HepG2 (cell line): ENCODE measurements around the gene PCDHGB3. TPM values are rescaled to one million over a fixed set of nuclear protein-coding genes. Genes with fewer than 3 reads are reported as not detected.
A peak's percentile ranks its signal among the peaks of the same experiment; 100 is the strongest.

Experiments used
- CTCF ChIP-seq: sonication (generic); formaldehyde crosslinking; IDR thresholded peaks from 2 replicates; pipeline ENCODE4 v1.5.0; 2020; ENCODE audit warnings: mild to moderate bottlenecking, missing genetic modification reagents, moderate library complexity
- DNMT3B ChIP-seq: conservative IDR thresholded peaks from 2 replicates; pipeline ENCODE4 v1.6.1; 2016; ENCODE audit warnings: missing biosample characterization, control low read depth
- HNF4A ChIP-seq: sonication (generic); formaldehyde crosslinking; IDR thresholded peaks from 2 replicates; pipeline ENCODE4 v1.4.0; 2020; ENCODE audit warnings: missing genetic modification reagents
- ONECUT2 ChIP-seq: sonication (generic); formaldehyde crosslinking; IDR thresholded peaks from 2 replicates; pipeline ENCODE4 v1.4.0; 2020; ENCODE audit warnings: missing genetic modification reagents
- SRF ChIP-seq: IDR thresholded peaks from 2 replicates; pipeline ENCODE4 v1.6.1; 2011; ENCODE audit warnings: mild to moderate bottlenecking, low read depth, low read length, moderate library complexity
- SYNCRIP ChIP-seq: fragments of 200-400 bp; formaldehyde crosslinking; IDR thresholded peaks from 2 replicates; pipeline ENCODE4 v1.6.1; 2018; ENCODE audit warnings: mild to moderate bottlenecking, low read depth, low read length; ENCODE audit not compliant: insufficient read depth
- ZBTB20 ChIP-seq: sonication (generic); formaldehyde crosslinking; IDR thresholded peaks from 2 replicates; pipeline ENCODE4 v1.8.1; 2023; ENCODE audit warnings: missing genetic modification reagents, low read depth, mild to moderate bottlenecking, borderline replicate concordance
- ZFP82 ChIP-seq: sonication (generic); formaldehyde crosslinking; IDR thresholded peaks from 2 replicates; pipeline ENCODE4 v1.5.1; 2020; ENCODE audit warnings: mild to moderate bottlenecking, missing genetic modification reagents, borderline replicate concordance
- ZNF101 ChIP-seq: sonication (generic); formaldehyde crosslinking; IDR thresholded peaks from 2 replicates; pipeline ENCODE4 v1.4.0; 2020; ENCODE audit warnings: mild to moderate bottlenecking, low read depth, missing genetic modification reagents, borderline replicate concordance
- ZNF275 ChIP-seq: sonication (generic); formaldehyde crosslinking; IDR thresholded peaks from 2 replicates; pipeline ENCODE4 v1.8.0; 2022; ENCODE audit warnings: missing genetic modification reagents, mild to moderate bottlenecking, inconsistent platforms, borderline replicate concordance
- ZNF281 ChIP-seq: sonication (generic); formaldehyde crosslinking; IDR thresholded peaks from 2 replicates; pipeline ENCODE4 v1.4.0; 2020; ENCODE audit warnings: missing genetic modification reagents, borderline replicate concordance
- ZNF317 ChIP-seq: sonication (generic); formaldehyde crosslinking; IDR thresholded peaks from 2 replicates; pipeline ENCODE4 v1.5.0; 2020; ENCODE audit warnings: mild to moderate bottlenecking, missing genetic modification reagents
- ZNF33A ChIP-seq: sonication (generic); formaldehyde crosslinking; IDR thresholded peaks from 2 replicates; pipeline ENCODE4 v1.5.1; 2020; ENCODE audit warnings: missing genetic modification reagents, mild to moderate bottlenecking, moderate library complexity, borderline replicate concordance
- ZNF775 ChIP-seq: sonication (generic); formaldehyde crosslinking; IDR thresholded peaks from 2 replicates; pipeline ENCODE4 v1.4.0; 2020; ENCODE audit warnings: missing genetic modification reagents, mild to moderate bottlenecking, moderate library complexity, borderline replicate concordance
- ZNF790 ChIP-seq: sonication (generic); formaldehyde crosslinking; IDR thresholded peaks from 2 replicates; pipeline ENCODE4 v1.8.0; 2022; ENCODE audit warnings: missing genetic modification reagents, mild to moderate bottlenecking, borderline replicate concordance
- polyA plus RNA-seq, 8 experiments: library from polyadenylated mRNA; depleted of rRNA in 3 of 8; stranded (reverse) in 7 of 8; unstranded in 1 of 8; fragments of >200 nt; fragmentation: Illumina TruSeq in 4 of 8; extraction: Trizol in 4 of 8; gene quantifications; 2 replicates each; pipeline versions ENCODE4 v1.2.1 to v1.2.3, GENCODE V29; 2011 to 2016; ENCODE audit warnings: low read depth in 4 of 8, missing spikeins in 1 of 8, mixed read lengths in 1 of 8; ENCODE audit not compliant: insufficient read depth in 1 of 8
- total RNA-seq, 5 experiments: library from RNA; depleted of rRNA; stranded (reverse); fragments of >200 nt; fragmentation: Illumina TruSeq; extraction: Trizol; gene quantifications; 2 replicates each; pipeline ENCODE4 v1.2.3, GENCODE V29; 2016; ENCODE audit warnings: low read depth in 1 of 5
- TF ChIP-seq, protein P1 (sequence below): sonication (generic); formaldehyde crosslinking; conservative IDR thresholded peaks from 2 replicates; pipeline ENCODE4 v1.4.0; 2020; ENCODE audit warnings: missing genetic modification reagents
- TF ChIP-seq, protein P2 (sequence below): sonication (generic); formaldehyde crosslinking; IDR thresholded peaks from 2 replicates; pipeline ENCODE4 v1.4.0; 2020; ENCODE audit warnings: mild to moderate bottlenecking, low read depth, missing genetic modification reagents
- TF ChIP-seq, protein P3 (sequence below), 2 experiments: sonication (generic) in 1 of 2; formaldehyde crosslinking in 1 of 2; IDR thresholded peaks; 2 replicates each; pipeline versions ENCODE4 v1.4.0 to v1.6.1; 2018 to 2020; ENCODE audit warnings: missing genetic modification reagents in 2 of 2, borderline replicate concordance in 1 of 2, low read depth in 1 of 2, mild to moderate bottlenecking in 1 of 2, missing biosample characterization in 1 of 2

The PCDHGB3 gene
- total and polyA plus RNA-seq, 2 of the 13 experiments (the other 11 are each of a cell fraction or from before 2014, with no cell fraction given), result 0.40 to 0.44 TPM

DNA sequence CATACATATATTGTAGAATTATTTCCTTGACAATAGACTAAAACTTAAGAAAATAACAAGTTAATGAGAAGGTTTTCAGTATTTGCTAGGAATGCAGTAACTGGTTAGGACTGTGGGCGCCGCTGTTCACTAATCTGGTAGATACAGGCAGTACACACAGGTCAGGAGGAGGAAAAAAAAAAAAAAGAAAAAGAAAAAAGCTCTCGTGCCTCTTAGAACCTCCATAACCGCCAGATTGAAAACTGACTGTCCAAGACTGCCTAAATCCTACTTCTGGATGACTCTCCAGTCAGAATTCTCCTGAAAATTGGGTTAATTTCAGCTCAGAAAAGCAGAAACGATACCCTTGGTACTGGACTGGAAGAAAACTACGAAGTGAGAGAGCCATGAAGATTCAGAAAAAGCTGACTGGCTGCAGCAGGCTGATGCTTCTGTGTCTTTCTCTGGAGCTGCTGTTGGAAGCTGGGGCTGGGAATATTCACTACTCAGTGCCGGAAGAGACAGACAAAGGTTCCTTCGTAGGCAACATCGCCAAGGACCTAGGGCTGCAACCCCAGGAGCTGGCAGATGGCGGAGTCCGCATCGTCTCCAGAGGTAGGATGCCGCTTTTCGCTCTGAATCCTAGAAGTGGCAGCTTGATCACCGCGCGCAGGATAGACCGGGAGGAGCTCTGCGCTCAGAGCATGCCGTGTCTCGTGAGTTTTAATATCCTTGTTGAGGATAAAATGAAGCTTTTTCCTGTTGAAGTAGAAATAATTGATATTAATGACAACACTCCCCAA is 39.6 kb upstream of the PCDHGB3 start, which contains the start of gene PCDHGA1 (continued):
- TF ChIP-seq, protein P1, sequence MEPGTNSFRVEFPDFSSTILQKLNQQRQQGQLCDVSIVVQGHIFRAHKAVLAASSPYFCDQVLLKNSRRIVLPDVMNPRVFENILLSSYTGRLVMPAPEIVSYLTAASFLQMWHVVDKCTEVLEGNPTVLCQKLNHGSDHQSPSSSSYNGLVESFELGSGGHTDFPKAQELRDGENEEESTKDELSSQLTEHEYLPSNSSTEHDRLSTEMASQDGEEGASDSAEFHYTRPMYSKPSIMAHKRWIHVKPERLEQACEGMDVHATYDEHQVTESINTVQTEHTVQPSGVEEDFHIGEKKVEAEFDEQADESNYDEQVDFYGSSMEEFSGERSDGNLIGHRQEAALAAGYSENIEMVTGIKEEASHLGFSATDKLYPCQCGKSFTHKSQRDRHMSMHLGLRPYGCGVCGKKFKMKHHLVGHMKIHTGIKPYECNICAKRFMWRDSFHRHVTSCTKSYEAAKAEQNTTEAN (CRISPR knock-in tag), result no peak
- TF ChIP-seq ZBTB20 (CRISPR knock-in tag) (no peak), ZNF775 (CRISPR knock-in tag) (no peak), CTCF (CRISPR knock-in tag) (peak; percentile 58), ZNF317 (CRISPR knock-in tag) (no peak), ZNF275 (CRISPR knock-in tag) (no peak), SRF (no peak), ONECUT2 (CRISPR knock-in tag) (no peak), ZNF33A (CRISPR knock-in tag) (no peak), ZNF101 (CRISPR knock-in tag) (no peak), HNF4A (no peak), ZNF281 (CRISPR knock-in tag) (no peak), DNMT3B (CRISPR knock-in tag) (no peak), ZNF790 (CRISPR knock-in tag) (no peak), ZFP82 (no peak), SYNCRIP (no peak)
- TF ChIP-seq, protein P2, sequence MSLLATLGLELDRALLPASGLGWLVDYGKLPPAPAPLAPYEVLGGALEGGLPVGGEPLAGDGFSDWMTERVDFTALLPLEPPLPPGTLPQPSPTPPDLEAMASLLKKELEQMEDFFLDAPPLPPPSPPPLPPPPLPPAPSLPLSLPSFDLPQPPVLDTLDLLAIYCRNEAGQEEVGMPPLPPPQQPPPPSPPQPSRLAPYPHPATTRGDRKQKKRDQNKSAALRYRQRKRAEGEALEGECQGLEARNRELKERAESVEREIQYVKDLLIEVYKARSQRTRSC (CRISPR knock-in tag), result no peak
- TF ChIP-seq, protein P3, sequence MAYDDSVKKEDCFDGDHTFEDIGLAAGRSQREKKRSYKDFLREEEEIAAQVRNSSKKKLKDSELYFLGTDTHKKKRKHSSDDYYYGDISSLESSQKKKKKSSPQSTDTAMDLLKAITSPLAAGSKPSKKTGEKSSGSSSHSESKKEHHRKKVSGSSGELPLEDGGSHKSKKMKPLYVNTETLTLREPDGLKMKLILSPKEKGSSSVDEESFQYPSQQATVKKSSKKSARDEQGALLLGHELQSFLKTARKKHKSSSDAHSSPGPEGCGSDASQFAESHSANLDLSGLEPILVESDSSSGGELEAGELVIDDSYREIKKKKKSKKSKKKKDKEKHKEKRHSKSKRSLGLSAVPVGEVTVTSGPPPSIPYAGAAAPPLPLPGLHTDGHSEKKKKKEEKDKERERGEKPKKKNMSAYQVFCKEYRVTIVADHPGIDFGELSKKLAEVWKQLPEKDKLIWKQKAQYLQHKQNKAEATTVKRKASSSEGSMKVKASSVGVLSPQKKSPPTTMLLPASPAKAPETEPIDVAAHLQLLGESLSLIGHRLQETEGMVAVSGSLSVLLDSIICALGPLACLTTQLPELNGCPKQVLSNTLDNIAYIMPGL (CRISPR knock-in tag; IDR thresholded peaks at IDR 0.05; ENCODE audit: borderline replicate concordance in 1 of 2, low read depth in 1 of 2), result peak; percentile 43 to 48; a peak in 2 of 4 replicates
